HG03469 (cell line): ENCODE results near the gene ZDHHC8.
"Not testable (repeated sequence)": the region's sequence is repeated elsewhere in the genome, so short reads cannot be mapped to it uniquely, and the experiment has no call there.

ENCODE experiments used
- ATAC-seq: cut with Tn5 transposase; IDR thresholded peaks from one replicate; pipeline ENCODE4 v1.9.1; 2021; ENCODE audit warnings: mild to moderate bottlenecking, moderate library complexity, moderate number of reproducible peaks; ENCODE audit not compliant: unreplicated experiment

Gene ZDHHC8

DNA sequence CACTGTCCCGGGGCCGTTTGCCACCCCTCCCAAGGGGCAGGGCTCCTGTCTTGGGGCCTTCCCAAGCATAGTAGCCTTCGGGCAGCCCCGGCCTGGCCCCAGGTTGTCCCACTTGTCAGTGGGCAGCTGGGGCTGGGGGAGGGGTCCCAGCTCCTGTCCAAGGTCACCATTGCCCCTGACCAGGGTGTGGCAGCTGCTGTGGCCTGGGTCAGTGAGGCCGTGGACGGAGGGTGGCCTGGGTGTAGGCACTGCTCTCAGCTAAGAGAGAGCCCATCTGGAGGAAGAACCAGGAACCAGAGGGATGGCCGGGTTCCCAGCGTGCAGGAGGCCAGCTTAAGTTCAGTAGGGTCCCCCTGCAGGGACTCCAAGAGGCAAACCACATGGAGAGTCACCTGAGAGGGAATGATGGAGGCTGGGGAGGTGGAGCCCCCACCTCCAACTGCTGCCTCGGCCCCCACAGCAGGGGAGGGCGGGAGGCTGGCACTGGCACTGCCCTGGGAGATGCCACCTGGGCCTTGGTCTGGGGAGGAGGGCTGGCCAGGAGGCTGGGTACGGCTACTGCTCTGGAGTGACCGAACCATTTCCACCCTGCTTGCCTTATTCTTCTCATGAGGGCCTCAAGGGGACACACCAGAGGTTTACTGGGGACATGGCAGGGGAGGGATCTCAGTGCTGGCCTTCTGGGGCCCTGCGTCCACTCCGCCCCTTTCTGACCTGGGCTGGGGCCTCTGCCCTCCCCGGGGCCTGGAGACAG is 26.0 kb downstream of the ZDHHC8 start:
- no peak for ATAC-seq

DNA sequence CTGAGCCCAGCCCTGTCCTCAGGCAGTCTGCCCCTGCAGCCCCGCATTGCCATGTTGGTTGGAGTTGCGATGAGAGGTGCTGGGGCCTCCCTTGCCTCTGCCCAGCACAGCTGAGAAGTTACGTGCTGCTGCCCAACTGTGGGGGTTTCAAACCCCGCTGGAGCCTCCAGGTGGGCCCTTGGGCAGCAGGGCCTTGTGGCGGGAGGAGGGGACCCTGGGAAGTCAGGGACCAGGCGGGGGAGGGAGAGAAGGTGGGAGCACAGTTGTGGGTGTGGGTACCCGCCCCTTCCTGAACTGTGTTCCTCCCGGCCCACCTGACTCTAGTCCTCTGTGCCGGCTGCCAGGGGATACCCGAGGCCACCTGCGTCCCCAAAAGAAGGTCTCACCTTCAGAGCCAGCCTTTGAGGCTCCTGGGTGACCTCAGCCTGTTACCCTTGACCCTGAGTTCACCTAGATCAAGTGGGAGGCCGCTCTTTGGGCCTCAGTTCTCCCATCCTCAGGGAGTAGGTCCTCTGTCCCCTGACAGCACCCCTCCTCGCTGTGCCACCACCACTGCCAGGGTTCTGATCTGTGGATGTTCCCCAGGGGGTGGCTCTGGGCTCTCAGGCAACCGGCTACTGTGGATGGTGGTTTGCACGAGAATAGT is 26.9 kb downstream of the ZDHHC8 start:
- ATAC-seq, result no peak

DNA sequence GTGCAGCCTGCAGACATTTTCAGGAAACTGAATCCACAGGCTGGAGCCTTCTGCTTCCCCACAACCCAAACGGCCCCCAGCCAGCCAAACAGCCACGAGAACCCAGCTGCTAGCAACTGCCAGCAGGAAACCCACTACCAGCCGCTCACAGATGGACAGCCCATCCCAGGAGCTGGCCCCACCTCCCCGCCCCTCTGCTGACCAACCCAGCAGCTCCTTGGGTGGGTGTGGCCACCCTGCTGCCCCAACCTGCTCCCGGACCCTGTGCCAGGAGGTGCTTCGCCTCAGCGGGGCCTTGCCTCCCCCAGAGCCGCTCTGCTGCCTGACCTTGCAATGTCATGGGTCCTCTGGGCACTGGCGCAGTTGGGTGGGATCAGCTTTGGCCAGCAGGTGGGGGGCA is 27.5 kb downstream of the ZDHHC8 start:
- ATAC-seq, result no peak

DNA sequence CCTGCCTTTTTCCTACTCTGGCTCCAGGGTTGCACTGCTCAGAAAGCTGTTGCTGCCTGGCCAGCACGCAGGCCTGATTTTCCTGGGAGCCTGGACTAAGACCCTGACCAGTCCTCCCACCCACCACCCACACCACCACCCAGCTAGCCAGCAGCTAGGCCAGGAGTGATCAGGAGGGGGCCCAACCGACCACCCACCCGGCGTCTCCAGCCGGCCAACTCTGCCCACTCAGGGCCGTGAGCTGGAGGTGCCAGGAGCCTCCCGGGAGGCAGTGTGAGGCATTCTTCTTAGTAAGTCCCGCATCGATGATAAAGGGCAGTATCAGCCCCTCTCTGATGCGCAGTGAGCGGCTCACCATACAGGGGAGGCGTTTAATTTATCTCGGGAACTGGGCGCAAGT is 27.9 kb downstream of the ZDHHC8 start:
- not testable (repeated sequence) for ATAC-seq

DNA sequence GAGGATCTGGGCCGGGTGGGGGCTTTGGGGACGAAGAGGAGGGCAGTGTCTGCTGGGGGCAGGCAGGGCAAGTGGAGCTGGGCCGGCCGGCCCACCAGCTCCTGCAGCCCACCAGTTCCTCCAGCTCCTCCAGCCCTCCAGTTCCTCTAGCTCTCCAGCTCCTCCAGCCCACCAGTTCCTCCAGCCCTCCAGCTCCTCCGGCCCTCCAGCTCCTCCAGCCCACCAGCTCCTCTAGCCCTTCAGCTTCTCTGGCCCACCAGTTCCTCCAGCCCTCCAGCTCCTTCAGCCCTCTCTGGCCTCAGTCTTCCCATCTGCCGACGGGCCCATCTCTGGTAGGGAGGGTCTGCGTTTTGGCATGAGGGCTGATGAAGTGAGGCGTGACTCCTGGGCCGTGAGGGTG is 28.4 kb downstream of the ZDHHC8 start:
- ATAC-seq, result no peak

DNA sequence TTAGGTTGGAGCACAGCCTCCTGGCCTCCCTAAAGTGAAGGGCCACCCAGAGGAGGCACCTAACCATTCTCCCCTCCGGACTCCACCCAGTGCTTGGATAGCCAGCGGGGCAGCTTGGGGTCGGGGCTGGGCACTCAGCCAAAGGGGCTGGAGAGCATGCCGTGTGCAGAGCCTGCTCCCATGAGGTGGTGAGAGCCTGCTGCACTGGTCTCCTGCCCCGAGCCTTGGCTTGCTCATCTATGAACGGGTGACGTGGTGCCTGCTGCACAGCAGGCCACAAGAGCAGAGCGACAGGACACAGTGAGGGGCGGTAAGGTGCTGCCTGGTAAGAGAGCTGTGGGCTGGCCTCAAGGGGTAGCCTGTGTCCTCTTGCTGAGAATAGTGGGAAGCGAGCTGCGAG is 33.3 kb downstream of the ZDHHC8 start:
- ATAC-seq, result no peak

DNA sequence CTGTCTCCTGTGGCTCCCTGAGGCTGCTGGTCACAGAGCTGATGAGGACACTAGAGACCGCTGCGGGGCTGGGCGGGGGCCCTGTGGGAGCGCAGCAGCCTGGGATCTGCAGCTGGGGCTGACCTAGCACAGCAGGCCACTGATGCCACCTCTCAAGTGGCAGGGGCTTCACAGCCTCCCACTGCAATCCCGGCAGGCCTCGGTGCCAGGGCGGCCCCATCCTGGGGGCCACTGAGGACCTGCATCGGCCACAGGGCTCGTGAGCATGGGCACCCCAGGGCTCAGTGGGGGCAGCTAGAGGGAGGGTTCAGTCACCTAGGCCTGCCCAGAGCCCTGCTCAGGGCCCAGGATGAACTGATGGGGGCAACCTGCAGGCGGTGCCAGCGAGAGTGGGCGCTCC is 33.8 kb downstream of the ZDHHC8 start:
- no peak for ATAC-seq

DNA sequence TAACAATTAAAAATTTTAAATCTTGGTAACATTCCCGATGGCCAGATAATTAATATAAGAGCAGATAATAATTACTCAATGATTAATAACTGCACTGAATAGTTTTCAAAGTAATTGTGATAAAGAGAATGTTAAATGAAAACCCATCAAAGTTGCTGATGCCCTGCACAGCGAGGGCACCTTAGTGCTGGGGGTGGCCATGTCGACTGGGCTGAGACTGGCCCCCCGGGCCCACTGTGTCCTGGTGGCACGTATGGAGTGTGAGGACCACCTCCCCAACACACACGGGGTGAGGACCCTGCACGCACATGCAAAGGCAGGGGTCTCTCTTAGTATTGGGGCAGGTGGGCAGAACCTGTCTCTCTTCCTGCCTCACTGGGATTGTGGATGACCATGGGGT is 34.3 kb downstream of the ZDHHC8 start:
- no peak for ATAC-seq

DNA sequence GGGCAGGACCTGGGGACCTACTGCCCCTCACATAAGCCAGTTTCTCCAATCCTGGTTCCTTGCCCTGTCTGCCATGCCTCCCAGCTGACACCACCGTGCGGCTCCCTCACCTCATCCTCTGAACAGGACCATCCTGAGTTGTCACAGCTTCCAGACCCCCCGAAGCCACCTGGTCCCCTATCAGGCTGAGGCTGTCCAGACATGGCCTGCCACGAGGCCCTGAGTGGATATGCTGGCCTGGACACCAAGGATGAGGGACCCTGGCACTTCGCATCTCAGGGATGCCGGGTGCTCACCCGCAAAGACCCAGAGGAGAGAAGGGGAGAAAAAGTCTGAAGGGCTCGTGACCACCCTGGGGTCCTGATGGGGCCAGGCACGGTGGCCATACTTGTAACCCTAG is 35.1 kb downstream of the ZDHHC8 start:
- ATAC-seq, result no peak

DNA sequence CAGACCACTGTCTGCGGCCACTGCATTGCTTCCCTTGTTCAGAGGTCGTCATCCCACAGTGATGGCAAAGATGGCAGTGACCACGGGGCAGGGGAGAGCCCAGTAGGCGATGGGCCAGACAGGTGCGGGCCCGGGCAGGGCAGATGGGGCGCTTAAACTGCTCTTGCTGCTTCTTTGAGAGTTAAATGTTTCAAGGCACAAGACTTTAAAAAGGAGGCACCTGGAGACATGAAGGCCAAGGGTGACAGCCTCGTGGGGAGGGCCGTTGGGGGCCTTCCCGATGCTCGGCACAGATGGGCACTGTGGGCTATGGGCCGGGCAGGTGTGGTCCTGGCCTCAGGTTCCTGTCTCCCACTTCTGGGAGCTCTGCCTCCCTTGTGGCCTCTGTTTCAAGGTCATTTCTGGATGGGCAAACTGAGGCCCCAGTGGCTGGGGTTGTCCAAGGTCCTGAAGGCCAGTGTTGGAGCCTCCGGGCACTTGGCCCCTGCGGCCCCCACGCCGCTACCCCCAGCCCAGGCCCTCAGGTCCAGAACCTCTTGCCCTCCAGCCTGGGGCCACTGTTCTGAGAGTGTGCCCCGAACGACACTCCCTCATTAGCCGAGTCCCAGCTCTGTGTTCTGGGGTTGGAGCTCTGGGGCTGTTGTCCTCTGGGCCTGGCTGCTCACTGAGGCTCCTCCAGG is 36.2 kb downstream of the ZDHHC8 start:
- ATAC-seq, result no peak

DNA sequence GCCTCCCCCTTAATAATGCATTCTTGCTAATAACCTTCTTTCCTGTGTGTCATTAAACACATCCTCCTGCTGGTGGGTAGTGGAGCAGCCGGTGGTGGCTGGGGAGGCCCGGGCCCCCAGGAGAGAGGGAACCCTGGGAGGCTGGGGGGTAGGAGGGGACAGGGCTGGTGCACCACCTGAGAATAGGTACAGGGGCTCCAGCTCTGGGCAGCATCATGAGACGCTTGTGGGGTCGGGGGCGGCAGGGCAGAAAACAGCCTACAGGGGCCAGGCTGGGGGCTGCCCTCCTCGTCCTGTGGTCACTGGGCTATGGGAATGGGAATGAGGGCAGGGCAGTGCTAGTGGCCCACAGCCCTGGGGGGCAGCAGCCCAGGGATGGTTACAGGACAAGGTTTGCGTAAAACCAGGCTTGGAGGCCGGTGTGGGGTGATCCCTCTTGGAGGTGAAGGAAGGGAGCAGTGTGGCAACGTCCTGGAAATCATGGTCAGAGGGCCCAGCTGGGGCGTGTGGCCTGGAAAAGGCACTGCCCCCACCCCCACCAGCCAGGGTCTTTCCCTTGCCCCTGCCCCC is 37.7 kb downstream of the ZDHHC8 start:
- ATAC-seq, result no peak

DNA sequence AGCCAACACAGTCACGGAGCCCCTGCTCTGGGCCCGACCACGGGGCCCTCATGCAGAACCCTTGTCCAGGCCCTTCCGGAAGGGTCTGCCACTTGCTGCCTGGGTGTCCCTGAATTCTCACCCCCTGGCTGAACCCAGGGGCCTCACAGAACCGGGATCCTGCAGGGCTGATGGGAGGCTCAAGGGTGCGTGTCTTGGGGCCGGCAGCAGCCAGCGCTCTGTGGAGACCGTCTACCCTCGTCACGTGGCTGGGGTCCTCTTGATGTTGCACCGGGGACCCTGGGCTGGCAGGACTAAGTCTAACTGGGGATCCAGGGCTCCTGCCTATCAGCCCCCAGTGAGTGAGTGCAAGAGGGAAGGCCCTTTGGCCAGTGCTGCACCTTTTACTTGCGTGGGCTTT is 38.6 kb downstream of the ZDHHC8 start:
- ATAC-seq, result no peak

DNA sequence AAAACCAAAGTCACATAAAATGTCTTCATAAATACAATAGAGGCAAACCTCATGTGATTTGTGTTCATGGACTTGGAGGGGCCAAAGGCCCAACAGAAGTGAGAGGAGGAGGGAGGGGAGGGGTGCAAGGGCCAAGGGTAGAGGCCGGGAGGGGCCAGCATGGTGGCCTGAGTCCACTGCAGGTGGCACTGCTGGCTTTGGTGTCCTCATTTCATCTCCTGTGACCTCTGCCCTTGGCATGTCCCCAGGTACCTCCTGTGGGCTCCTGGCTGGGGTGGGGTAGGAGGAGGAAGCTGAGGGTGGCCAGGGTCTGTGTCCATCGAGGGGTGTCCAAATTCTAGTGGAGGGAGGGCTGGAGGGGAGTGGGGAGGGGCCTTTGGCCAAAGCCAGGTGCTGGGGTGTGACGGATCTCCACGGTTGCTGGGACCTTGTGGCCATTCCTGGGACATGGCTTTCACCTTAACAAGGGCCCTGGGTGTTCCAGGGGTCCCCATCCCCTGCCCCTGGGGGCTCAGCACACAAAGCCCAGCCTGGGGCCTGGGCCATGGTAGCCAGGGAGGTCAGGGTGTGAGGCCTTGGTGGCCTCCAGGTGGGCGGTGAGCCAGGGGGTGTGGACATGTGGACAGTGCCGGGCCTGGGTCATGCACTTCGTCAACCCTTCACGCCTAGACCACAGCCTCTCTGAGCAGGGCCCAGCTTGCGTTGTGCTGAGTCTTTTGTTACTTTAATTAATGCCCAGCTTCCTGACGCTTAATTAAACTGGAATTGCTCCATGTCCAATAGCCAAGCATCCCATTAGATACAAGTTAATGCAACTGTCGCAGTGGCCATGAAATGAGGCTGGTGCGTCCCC is 39.9 kb downstream of the ZDHHC8 start:
- ATAC-seq, result no peak

DNA sequence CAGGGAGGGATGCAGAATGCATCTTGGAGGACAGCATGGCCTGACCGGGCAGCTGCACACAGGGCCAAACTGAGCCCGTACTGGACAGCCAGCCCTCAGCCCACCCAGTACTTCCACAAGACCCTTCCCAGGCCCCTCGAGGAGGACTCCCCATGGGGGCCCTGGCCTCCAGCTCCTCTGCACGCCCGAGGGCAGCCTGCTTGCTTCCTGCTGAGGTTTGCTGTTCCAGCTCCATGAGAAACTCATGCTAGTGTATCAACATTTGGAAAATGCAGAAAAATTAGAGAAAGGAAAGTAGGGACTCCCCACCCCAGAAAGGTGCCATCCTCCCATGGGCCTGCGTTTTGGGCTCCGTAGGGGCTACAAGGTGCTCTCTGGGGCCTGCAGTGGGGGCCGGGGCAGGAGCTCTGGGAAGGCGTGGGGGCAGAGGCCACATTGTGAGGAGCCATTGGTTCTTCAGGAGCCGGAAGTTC is 40.6 kb downstream of the ZDHHC8 start:
- no peak for ATAC-seq

DNA sequence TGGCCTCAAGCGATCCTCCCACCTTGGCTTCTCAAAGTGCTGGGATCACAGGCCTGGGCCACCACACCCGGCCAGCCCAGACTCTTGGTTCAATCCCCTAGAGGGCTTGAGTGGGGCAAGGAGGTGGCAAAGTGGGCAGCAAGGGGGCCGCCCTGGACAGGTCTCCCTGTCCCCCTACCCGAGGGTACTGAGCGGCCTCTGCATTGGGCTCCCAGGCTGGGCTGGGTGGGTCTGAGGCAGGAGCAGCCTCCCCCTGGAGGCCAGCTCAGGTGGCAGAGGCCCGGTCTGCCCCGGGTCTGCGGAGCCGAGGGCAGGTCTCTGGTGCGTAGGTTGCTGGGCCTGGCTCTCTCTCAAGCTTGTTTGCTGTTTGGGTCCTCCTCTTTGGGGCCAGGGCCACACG is 41.6 kb downstream of the ZDHHC8 start:
- ATAC-seq, result no peak

DNA sequence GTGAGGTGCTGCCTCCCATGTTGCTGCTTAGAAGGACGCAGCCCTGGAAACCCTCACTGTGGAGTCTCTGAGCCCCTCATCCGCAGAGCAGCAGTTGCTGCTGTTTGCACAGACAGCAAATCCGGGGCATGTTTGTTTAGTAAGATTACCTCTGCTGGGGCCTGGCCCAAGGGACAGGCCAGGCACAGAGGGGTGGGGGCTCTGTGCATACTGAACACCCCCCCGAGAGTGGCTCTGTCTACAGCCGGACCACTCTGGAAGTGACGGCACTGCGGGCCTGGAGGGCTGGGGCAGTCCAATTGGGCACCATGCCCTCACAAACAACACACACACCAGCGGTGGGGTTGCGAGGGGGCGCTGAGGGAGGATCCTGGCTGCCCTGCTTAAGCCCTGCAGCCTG is 42.2 kb downstream of the ZDHHC8 start:
- no peak for ATAC-seq

DNA sequence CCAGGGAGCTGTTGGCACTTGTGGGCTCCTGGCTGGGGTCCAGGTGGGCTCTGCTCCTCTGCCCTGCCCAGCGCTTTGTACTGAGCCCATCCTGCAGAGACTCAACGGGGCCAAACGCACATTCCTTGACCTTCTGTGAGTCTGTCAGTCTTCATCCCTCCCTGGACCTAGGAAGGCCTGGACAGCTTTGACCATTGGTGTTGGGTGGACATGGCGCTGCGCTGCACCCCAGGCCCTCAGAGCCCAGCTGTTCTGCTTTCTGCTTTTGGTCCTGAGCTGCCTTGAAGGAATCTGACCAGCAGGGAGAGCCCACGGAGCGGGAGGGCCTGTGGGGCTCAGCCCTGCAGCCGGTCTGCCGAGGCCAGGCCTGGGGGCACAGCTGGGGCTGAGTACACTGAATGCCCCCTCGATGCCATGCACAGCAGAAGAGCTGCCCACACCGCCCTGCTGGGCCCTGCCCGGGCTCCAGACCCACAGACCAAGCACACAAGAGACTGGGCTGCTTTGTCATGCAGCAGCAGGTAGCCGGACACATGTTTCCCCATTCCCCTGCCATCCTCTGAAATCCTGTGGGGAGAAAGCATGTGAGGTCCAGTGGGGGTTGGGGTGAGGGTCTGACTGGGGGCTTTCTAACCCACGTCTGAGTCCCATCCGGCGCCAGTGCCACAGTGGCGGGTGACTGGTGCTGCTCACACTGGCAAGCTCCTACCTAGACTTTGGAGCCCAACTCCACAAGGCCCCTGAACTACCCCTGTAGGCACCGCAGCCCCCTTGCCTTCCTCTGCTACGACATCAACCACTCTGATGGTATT is 43.4 kb downstream of the ZDHHC8 start:
- no peak for ATAC-seq

DNA sequence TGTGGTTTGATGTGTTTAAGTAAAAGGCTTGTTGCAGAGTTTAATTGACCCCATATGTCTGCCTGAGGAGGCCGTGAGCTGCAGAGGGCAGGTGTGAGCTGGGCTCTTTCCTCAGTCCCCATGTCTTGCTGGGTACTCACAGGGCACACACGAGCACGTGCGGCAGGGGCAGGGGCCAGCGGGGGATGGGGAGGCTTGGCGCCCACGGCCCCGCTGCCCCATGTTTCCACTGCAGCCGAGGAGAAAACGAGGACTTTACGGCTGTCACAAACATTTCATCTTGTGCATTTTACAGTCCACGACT is 43.9 kb downstream of the ZDHHC8 start:
- no peak for ATAC-seq

DNA sequence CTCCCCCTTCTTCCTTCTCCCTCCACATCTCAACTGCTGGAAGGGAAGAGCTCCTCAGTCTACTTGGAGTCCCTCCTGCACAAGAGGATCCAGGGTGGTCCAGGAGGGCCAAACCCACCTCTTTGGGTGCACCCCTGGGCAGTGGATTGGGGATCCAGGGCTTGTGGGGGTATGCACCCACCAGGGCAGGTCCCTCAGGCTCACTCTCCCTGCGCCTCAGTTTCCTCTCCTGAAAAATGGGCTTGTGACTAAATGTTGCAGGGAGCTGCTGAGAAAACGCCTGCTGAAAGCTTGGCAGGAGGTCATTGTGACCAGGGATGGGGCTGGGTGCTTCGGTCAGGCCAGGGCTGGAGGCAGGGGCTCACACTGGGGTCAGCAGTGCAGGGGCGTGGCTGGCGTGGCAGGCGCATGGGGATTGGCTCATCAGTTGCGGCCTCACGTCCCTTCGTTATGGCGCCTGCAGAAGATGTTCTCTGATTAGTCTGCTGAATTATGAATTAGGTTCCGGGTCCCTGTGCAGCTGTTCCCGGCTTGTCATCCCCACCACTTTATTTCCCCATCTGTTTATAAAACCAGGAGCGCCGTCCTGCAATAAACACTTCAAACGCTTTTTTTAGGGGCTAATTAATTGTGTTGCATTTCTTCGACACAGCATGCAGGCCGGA is 44.9 kb downstream of the ZDHHC8 start:
- no peak for ATAC-seq
